ENCODE results near the gene SUN1. TPM values are rescaled to one million over a fixed set of nuclear protein-coding genes. Genes with fewer than 3 reads are reported as not detected.

SUN1 gene
- total and polyA plus RNA-seq, 2 donors (not counting 3 experiments of a cell fraction or from before 2014, with no cell fraction given), result 158 to 410 TPM

- H3K4me2 ChIP-seq (ENCODE audit: insufficient read depth, low read length), result no peak overlapping the region
- no peak overlapping the region for H3K4me3 ChIP-seq (replicated peaks in 1 of 3; ENCODE audit: insufficient read depth in 1 of 3, low read depth in 1 of 3, low read length in 3 of 3)
- TF ChIP-seq POLR2AphosphoS5 (IDR thresholded peaks at IDR 0.05; ENCODE audit: insufficient read depth, low read depth, low read length) (no peak), GATA2 (IDR thresholded peaks at IDR 0.05; ENCODE audit: insufficient read depth, insufficient read length, low read depth, low read length) (no peak), FOS (IDR thresholded peaks at IDR 0.05; ENCODE audit: borderline replicate concordance, insufficient read depth, low read length) (no peak), MAX (IDR thresholded peaks at IDR 0.05; ENCODE audit: insufficient read depth, insufficient read length) (no peak), JUN (IDR thresholded peaks at IDR 0.05; ENCODE audit: borderline replicate concordance, insufficient read depth, insufficient read length, low read depth) (no peak), EZH2 (IDR thresholded peaks at IDR 0.05; ENCODE audit: borderline replicate concordance, low read depth, low read length, severe bottlenecking) (no peak), MYC (IDR thresholded peaks at IDR 0.05; ENCODE audit: low read depth, low read length) (no peak), CTCF (IDR thresholded peaks at IDR 0.05; ENCODE audit: extremely low read depth in 1 of 2, insufficient read depth in 1 of 2, low read depth in 1 of 2, low read length in 2 of 2) (no peak)
- peaks cover 3 to 8% of the 10 kb centered on the region in 2 experiments for H3K36me3 ChIP-seq (ENCODE audit: control insufficient read depth in 2 of 2, extremely low read depth in 1 of 2, insufficient read depth in 2 of 2, low read length in 2 of 2)
- CTCF ChIA-PET, result interaction anchor here (0.6 to 3.3 kb wide), 24 partner anchors 9 to 527 kb away, joined by 3 to 37 read pairs (median 4); no protein-coding TSS in a partner anchor
- H4K20me1 ChIP-seq (replicated peaks; ENCODE audit: control insufficient read depth, extremely low read depth, insufficient read depth, low read length), result no peaks in the 10 kb centered on the region
- H3K4me1 ChIP-seq (ENCODE audit: control insufficient read depth, extremely low read depth, insufficient read depth, low read length), result peaks cover 22% of the 10 kb centered on the region
- POLR2A ChIA-PET, result no interaction called here
- DNase-seq (ENCODE audit: low read depth, low spot score), result no peak
- no TSS peak for BruUV-seq (replicated peaks)
- no peaks in the 10 kb centered on the region for H3K9me1 ChIP-seq (replicated peaks; ENCODE audit: control insufficient read depth, extremely low read depth, insufficient read depth, low read length)
- H2AFZ ChIP-seq (ENCODE audit: low read depth, low read length), result no peak overlapping the region
- no peak overlapping the region for H3K27ac ChIP-seq (ENCODE audit: insufficient read depth, low read depth, low read length)
- dilution Hi-C loops (cut with MboI; ENCODE audit: extremely low pct_ligation_motif_present, low sequenced_read_pairs) (no loop called here), intact Hi-C loops (cut with micrococcal nuclease) (loop anchor here (1.0 kb wide), 1 partner anchor 38 kb away; no protein-coding TSS in a partner anchor)
- peaks cover 33% of the 10 kb centered on the region for H3K79me2 ChIP-seq (ENCODE audit: control insufficient read depth, insufficient read depth, low read length)
- H3K27me3 ChIP-seq (ENCODE audit: control insufficient read depth in 2 of 2, insufficient read depth in 2 of 2, low read length in 2 of 2), result no peaks in the 10 kb centered on the region
- no peak for FAIRE-seq
- no peaks in the 10 kb centered on the region for H3K9me3 ChIP-seq (replicated peaks; ENCODE audit: control insufficient read depth, insufficient read depth, low read length)
- no peak overlapping the region for H3K9ac ChIP-seq (replicated peaks; ENCODE audit: extremely low read depth, insufficient read depth, low read length)
Measured at GRCh38 chr7:835485-836401, 3.5 kb downstream of the SUN1 start.

All from endothelial cell of umbilical vein (primary cell).